MCF 10A (cell line): ENCODE measurements around the gene MRPS9. TPM values are rescaled to one million over a fixed set of nuclear protein-coding genes. Genes with fewer than 3 reads are reported as not detected.

Experiments
- BruUV-seq: library from RNA; stranded (reverse); fragments of 400-500 nt; replicated peaks from 2 replicates; lab custom pipeline; 2021; lab: Mats Ljungman, UMichigan
- CTCF ChIA-PET: fragments of 300-600 bp; sonication (Branson Sonifier 250); formaldehyde crosslinking; extraction: SDS; loops from one replicate; lab custom pipeline; 2021; ENCODE audit warnings: antibody characterized with exemption, inconsistent platforms; lab: Yijun Ruan, JAX
- POLR2A ChIA-PET: fragments of 300-600, 350-650 bp; sonication (Branson Sonifier 250); formaldehyde crosslinking; extraction: SDS; loops from one replicate; lab custom pipeline; 2020; ENCODE audit warnings: antibody characterized with exemption, inconsistent platforms; lab: Yijun Ruan, JAX
- DNase-seq: peaks from one replicate; pipeline ENCODE4 v3.0.0-alpha.2; 2018; ENCODE audit not compliant: unreplicated experiment
- H3K27ac Mint-ChIP-seq: one replicate; pipeline ENCODE4 v1.8.0; 2022; ENCODE audit warnings: mild to moderate bottlenecking, low read depth, mixed read lengths; ENCODE audit not compliant: unreplicated experiment
- H3K27me3 Mint-ChIP-seq: one replicate; pipeline ENCODE4 v1.8.0; 2022; ENCODE audit warnings: mixed read lengths; ENCODE audit not compliant: insufficient read depth, unreplicated experiment
- H3K36me3 Mint-ChIP-seq: one replicate; pipeline ENCODE4 v1.8.0; 2022; ENCODE audit warnings: mild to moderate bottlenecking, moderate library complexity, mixed read lengths; ENCODE audit not compliant: insufficient read depth, unreplicated experiment
- H3K4me1 Mint-ChIP-seq: one replicate; pipeline ENCODE4 v1.8.0; 2022; ENCODE audit warnings: mixed read lengths; ENCODE audit not compliant: insufficient read depth, unreplicated experiment
- H3K4me3 Mint-ChIP-seq: one replicate; pipeline ENCODE4 v1.8.0; 2022; ENCODE audit warnings: mild to moderate bottlenecking, moderate library complexity, mixed read lengths; ENCODE audit not compliant: unreplicated experiment
- H3K9me3 Mint-ChIP-seq: one replicate; pipeline ENCODE4 v1.8.0; 2022; ENCODE audit warnings: mixed read lengths; ENCODE audit not compliant: unreplicated experiment
- intact Hi-C: fragments of 100-400 bp; cut with micrococcal nuclease; formaldehyde crosslinking; loops from 2 replicates; pipeline ENCODE4 v1.14.1; 2022
- total RNA-seq: library from RNA; stranded (reverse); gene quantifications from 2 replicates; pipeline ENCODE4 v1.2.3, GENCODE V29; 2022
- TF ChIP-seq, protein P1 (sequence below): fragments of 200-600 bp; IDR thresholded peaks from one replicate; pipeline ENCODE4 v1.8.0; 2022; ENCODE audit warnings: antibody characterized with exemption, mild to moderate bottlenecking; ENCODE audit not compliant: unreplicated experiment

Gene MRPS9
- total RNA-seq, 1 experiment from 2014 or later, result 40.0 TPM

DNA sequence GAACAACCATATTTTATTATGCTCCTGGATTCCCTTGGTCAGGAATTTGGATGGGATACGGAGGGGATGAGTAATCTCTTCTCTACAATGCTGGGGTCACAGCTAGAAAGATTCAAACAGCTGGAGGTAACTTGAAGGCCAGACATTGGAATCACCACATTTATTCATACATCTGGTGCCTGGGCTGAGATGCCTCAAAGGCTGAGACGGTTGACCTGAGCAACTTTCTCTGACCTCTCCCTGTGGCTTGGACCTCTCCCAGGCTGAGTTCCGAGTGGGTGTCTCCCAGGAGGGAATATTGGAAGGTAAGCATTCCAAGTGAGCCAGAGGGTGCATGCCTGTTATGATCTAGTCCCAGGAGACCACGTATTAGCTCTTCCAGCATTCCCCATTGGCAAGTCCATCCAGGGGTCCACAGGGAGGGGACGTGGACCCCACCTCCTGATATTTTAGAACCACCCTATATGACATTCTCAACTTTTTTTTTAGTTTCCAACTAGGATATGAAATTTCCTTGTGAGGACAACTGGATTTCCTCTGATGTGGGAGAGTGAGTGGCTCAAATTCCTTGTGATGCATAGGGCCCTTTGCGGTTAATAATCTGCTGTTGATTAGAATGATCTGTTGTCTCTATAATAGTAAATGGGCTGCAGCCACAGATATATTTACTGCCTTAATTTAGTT, 101.8 kb downstream of the MRPS9 start:
- DNase-seq, result no peak
- POLR2A ChIA-PET, result no interaction called here
- Mint-ChIP-seq H3K27ac (no peak overlapping the region), H3K9me3 (no peaks in the 10 kb centered on the region), H3K27me3 (peaks cover 8% of the 10 kb centered on the region), H3K4me1 (no peaks in the 10 kb centered on the region), H3K4me3 (no peak overlapping the region), H3K36me3 (no peaks in the 10 kb centered on the region)
- no TSS peak for BruUV-seq
- CTCF ChIA-PET, result interaction anchor here (0.5 to 1.0 kb wide), 2 partner anchors 13 to 26 kb away, joined by 3 to 4 read pairs; no protein-coding TSS in a partner anchor
- TF ChIP-seq, protein P1, sequence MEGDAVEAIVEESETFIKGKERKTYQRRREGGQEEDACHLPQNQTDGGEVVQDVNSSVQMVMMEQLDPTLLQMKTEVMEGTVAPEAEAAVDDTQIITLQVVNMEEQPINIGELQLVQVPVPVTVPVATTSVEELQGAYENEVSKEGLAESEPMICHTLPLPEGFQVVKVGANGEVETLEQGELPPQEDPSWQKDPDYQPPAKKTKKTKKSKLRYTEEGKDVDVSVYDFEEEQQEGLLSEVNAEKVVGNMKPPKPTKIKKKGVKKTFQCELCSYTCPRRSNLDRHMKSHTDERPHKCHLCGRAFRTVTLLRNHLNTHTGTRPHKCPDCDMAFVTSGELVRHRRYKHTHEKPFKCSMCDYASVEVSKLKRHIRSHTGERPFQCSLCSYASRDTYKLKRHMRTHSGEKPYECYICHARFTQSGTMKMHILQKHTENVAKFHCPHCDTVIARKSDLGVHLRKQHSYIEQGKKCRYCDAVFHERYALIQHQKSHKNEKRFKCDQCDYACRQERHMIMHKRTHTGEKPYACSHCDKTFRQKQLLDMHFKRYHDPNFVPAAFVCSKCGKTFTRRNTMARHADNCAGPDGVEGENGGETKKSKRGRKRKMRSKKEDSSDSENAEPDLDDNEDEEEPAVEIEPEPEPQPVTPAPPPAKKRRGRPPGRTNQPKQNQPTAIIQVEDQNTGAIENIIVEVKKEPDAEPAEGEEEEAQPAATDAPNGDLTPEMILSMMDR, result no peak
- intact Hi-C loops, result no loop called here

DNA sequence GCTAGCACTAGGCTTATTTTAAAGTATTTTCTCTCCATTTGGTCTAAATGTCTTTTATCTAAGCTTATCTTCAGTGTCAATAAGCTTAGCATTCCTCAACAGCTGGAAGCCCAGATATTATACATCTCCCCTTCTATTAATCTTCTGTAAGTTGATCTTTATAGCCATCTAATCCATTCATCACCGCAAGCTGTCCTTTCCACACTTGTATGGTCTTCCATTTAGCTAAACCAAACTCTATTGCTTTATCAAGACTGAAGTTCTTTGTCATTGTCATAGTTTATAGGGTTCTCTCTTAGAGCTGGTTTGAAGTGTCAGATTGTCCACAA, 102.3 kb downstream of the MRPS9 start:
- BruUV-seq, result no TSS peak
- Mint-ChIP-seq H3K36me3 (no peaks in the 10 kb centered on the region), H3K27me3 (peaks cover 13% of the 10 kb centered on the region)

DNA sequence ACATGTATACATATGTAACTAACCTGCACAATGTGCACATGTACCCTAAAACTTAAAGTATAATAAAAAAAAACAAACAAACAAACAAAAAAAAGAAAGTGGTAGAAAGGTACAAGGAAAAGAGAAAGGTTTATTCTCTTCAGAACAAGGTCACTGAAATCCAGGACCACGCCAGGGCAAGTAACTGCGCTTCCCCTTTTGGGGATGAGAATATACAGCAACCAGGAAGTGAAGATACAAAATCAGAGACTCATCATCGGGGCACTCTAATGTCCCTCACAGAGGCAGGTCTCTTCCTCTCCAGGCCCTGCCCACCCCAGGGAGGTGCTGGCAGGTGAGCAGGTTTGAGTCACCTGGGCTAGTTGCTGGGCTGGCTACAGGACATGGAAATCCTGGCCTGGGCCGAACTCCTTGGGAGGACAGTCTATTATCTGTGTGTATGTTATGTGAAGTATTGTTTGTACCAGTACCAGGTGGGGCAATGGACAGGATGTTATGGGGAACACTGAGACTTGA, 103.3 kb downstream of the MRPS9 start:
- no peaks in the 10 kb centered on the region for H3K9me3 Mint-ChIP-seq
- ChIA-PET CTCF (interaction anchor here (0.7 to 1.0 kb wide), 2 partner anchors 27 to 96 kb away, joined by 3 to 5 read pairs; no protein-coding TSS in a partner anchor), POLR2A (no interaction called here)
- DNase-seq, result no peak
- H3K27ac Mint-ChIP-seq, result no peak overlapping the region
- peaks cover 14% of the 10 kb centered on the region for H3K27me3 Mint-ChIP-seq
- no TSS peak for BruUV-seq
- H3K36me3 Mint-ChIP-seq, result no peaks in the 10 kb centered on the region
- TF ChIP-seq, protein P1, result no peak
- intact Hi-C loops, result no loop called here
- no peaks in the 10 kb centered on the region for H3K4me1 Mint-ChIP-seq
- no peak overlapping the region for H3K4me3 Mint-ChIP-seq

More for the DNA sequence above, 102.3 kb downstream of the MRPS9 start:
- Mint-ChIP-seq H3K4me1 (no peaks in the 10 kb centered on the region), H3K27ac (no peak overlapping the region), H3K4me3 (no peak overlapping the region), H3K9me3 (no peaks in the 10 kb centered on the region)
- CTCF ChIA-PET, result interaction anchor here (0.5 to 1.0 kb wide), 2 partner anchors 14 to 26 kb away, joined by 3 to 4 read pairs; no protein-coding TSS in a partner anchor
- POLR2A ChIA-PET, result no interaction called here
- TF ChIP-seq, protein P1, result no peak
- intact Hi-C loops, result no loop called here
- DNase-seq, result no peak

DNA sequence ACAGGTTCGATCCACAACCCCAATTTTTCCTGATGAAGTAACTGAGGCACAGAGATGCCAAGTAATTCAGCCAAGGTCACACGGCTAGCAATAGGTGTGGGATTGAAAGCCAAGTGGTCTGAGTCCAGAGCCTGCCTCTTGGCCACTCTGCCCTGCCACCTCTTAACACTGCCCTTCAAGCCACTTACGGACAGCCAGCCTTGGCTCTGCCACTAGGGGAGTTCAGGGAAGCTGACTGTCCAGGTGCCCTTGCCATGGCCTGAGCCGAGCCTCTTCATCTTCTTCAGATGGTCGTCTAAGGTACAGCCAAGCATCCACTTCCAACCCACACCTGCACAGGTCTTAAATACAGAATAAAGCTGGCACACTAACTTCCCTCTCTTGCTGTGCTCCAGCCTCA, 104.4 kb downstream of the MRPS9 start:
- H3K27me3 Mint-ChIP-seq, result peaks cover 21% of the 10 kb centered on the region
- CTCF ChIA-PET, result interaction anchor here (1.1 to 1.6 kb wide), 3 partner anchors 27 to 95 kb away, joined by 3 to 6 read pairs (median 3); no protein-coding TSS in a partner anchor
- H3K36me3 Mint-ChIP-seq, result no peaks in the 10 kb centered on the region
- DNase-seq, result no peak
- no peak overlapping the region for H3K27ac Mint-ChIP-seq
- no TSS peak for BruUV-seq
- H3K9me3 Mint-ChIP-seq, result no peaks in the 10 kb centered on the region
- H3K4me1 Mint-ChIP-seq, result no peaks in the 10 kb centered on the region
- POLR2A ChIA-PET, result no interaction called here
- no peak overlapping the region for H3K4me3 Mint-ChIP-seq
- TF ChIP-seq, protein P1, result no peak
- intact Hi-C loops, result no loop called here
